Activated T-cell treated with anti-CD3 and anti-CD28 coated beads, Interleukin-2, amount 50 U/mL, for 4 hours (primary cell): ENCODE data around the gene KCNA5. TPM values are rescaled to one million over a fixed set of nuclear protein-coding genes. Genes with fewer than 3 reads are reported as not detected.

ENCODE experiments used
- ATAC-seq, 2 donors: fragments of 200-7000 bp; cut with Tn5 transposase; one replicate each; pipeline ENCODE4 v1.10.0; 2021
- DNase-seq: peaks from one replicate; pipeline ENCODE4 v3.0.0-alpha.2; 2020
- H3K27me3 Mint-ChIP-seq: one replicate; pipeline ENCODE4 v1.8.0; 2021; ENCODE audit warnings: low read depth, mixed read lengths
- H3K36me3 Mint-ChIP-seq: one replicate; pipeline ENCODE4 v1.8.0; 2022; ENCODE audit warnings: mixed read lengths; ENCODE audit not compliant: insufficient read depth
- H3K4me1 Mint-ChIP-seq: one replicate; pipeline ENCODE4 v1.8.0; 2021; ENCODE audit warnings: low read depth, mixed read lengths
- H3K4me3 Mint-ChIP-seq: one replicate; pipeline ENCODE4 v1.8.0; 2021; ENCODE audit warnings: mild to moderate bottlenecking, moderate library complexity, mixed read lengths
- H3K9me3 Mint-ChIP-seq: one replicate; pipeline ENCODE4 v1.8.0; 2021; ENCODE audit warnings: mixed read lengths
- total RNA-seq, 3 donors: library from RNA; stranded (reverse); gene quantifications; one replicate each; pipeline ENCODE4 v1.2.1, GENCODE V29; 2021

Gene KCNA5
- total RNA-seq, 3 donors from 2014 or later: not detected

DNA sequence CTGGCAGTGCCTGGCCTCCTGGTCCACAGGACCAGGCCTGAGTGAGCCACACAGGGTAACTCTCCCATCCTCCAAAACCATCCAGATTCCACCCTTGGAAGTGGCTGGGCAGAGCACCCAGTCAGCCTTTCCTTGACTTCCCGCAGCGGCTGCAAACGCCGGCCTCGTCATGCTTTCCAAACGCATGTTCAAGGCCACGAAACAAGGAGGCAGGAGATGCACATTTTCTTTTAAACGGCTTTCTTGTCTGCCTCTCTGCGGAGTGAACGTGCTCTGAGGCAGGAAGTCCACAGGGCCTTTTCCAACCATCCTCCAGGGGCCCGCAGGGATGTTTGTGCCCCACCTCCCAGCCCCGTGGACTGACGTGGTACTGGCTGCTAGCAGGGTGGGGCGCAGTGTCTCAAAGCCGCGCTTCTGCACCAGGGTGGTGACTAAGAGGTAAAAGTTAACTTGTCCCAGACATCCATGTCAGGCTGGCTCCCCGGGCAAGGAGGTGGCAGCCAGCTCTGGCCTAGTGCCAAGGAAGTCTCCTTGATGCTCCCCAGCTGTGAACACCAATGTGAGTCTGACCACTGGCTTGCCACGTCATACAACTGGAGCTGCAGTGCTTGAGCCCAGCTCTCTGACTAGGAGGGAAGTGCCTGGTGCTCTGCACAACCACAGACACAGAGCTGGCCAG lies 45.0 kb downstream of the KCNA5 start:
- Mint-ChIP-seq H3K27me3 (peaks cover 9% of the 10 kb centered on the region), H3K4me1 (no peaks in the 10 kb centered on the region), H3K36me3 (no peaks in the 10 kb centered on the region), H3K4me3 (no peak overlapping the region), H3K9me3 (no peaks in the 10 kb centered on the region)
- no peak for DNase-seq
- ATAC-seq: no peak

- no peaks in the 10 kb centered on the region for H3K9me3 Mint-ChIP-seq
- ATAC-seq (no peak), DNase-seq (no peak)
These were observed 50.9 kb downstream of the KCNA5 start for GRCh38 chr12:5094551-5094950.

GRCh38 chr12:5094986-5095385 lies 51.3 kb downstream of the KCNA5 start:
- H3K27me3 Mint-ChIP-seq: peaks cover 9% of the 10 kb centered on the region
- no peaks in the 10 kb centered on the region for H3K36me3 Mint-ChIP-seq
- ATAC-seq: no peak
- no peaks in the 10 kb centered on the region for H3K9me3 Mint-ChIP-seq
- no peaks in the 10 kb centered on the region for H3K4me1 Mint-ChIP-seq
- DNase-seq: no peak
- H3K4me3 Mint-ChIP-seq: no peak overlapping the region

More at GRCh38 chr12:5094551-5094950, 50.9 kb downstream of the KCNA5 start:
- Mint-ChIP-seq H3K36me3 (no peaks in the 10 kb centered on the region), H3K4me3 (no peak overlapping the region), H3K27me3 (peaks cover 9% of the 10 kb centered on the region), H3K4me1 (no peaks in the 10 kb centered on the region)

Other genes starting within 250 kb of the KCNA5 start
- under 1 TPM in 1 of 3 donors, not detected in 2; 0.10 TPM for gene KCNA1, start 134.0 kb upstream of the KCNA5 start, total RNA-seq